ENCODE results near the gene NCBP2L.

The NCBP2L gene

DNA sequence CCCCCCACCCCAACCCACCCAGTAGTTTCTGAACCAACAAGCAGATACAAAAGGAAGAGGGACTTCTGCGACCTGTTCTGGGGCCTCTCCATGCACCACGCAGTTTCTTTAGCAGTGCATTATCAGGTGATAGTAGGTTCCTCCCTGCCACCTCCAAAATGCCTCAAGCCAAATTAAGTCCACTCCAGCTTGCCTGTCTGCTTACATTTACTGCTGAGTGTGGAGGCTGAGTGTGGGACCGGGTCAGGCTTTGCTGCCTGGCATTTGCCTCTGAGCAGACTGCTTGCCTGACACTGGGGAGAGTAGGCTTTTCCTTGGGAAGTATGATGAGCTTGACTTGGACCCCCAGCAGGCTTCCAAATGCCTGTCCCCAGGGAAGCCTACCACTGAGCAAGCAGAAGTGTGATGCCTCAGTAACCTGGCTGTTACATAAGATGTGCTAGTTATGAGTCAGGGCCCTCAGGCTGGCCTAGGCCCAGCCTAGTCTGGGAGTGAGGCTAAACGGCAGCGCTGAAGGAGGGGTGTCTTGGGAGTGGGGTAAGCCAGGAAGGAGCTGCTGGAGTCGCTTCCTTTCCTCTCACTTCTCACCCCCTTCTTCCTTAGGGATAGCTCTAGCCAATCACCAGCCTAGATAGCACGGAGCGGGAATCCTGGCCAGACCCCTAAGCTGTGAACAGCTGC is 10.9 kb upstream of the NCBP2L start:
- no peak for DNase-seq (ENCODE audit: low spot score)
- H4K8ac ChIP-seq (ENCODE audit: low read depth, low read length): no peak overlapping the region

DNA sequence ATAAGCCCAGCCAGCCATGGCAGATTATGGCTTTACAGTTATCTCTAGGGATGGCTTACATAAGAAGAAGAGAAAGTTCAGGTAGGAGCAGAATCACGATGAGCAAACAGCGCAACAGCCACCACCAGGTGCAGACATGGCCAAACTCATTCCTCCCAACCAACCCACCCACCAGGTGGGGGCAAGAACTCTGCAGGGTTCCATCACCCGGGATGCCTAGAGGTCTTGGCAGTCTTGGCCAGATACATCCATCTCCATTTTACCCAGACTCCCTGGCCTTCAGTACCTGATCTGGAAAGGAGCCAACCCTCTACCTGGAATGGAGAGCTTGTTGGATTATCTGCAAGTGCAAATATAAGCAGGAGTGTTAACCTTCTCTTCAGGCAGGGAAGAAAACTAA is 9.5 kb upstream of the NCBP2L start:
- Histone ChIP-seq H3K27ac (replicated peaks; ENCODE audit: low read length) (no peak overlapping the region), H4K8ac (ENCODE audit: low read depth, low read length) (no peak overlapping the region), H3K36me3 (replicated peaks in 1 of 2; ENCODE audit: control insufficient read depth in 2 of 2, insufficient read depth in 2 of 2, low read length in 2 of 2) (no peaks in the 10 kb centered on the region), H3K27me3 (ENCODE audit: control insufficient read depth in 3 of 3, insufficient read depth in 3 of 3, low read depth in 1 of 3, low read length in 3 of 3) (peaks cover 0 to 59% (median 0%) of the 10 kb centered on the region in 3 experiments), H3K14ac (ENCODE audit: low read length) (no peak overlapping the region), H2BK5ac (ENCODE audit: low read length) (no peak overlapping the region), H3K9ac (ENCODE audit: low read depth, low read length, poor library complexity) (no peak overlapping the region), H3K4me3 (ENCODE audit: low read length in 2 of 2) (no peak overlapping the region), H3K9me3 (replicated peaks in 1 of 2; ENCODE audit: control insufficient read depth in 2 of 2, insufficient read depth in 1 of 2, low read depth in 1 of 2, low read length in 2 of 2) (no peaks in the 10 kb centered on the region), H3K79me1 (ENCODE audit: low read depth, low read length) (no peaks in the 10 kb centered on the region), H2BK12ac (ENCODE audit: low read length) (no peak overlapping the region), H3K4me2 (ENCODE audit: insufficient read depth, low read length, poor library complexity, severe bottlenecking) (no peak overlapping the region), H3K18ac (ENCODE audit: low read length) (no peak overlapping the region), H3K4me1 (ENCODE audit: control insufficient read depth in 2 of 2, insufficient read depth in 1 of 2, low read depth in 1 of 2, low read length in 2 of 2) (no peaks in the 10 kb centered on the region), H2BK120ac (ENCODE audit: low read depth, low read length) (no peak overlapping the region), H2AK5ac (ENCODE audit: low read depth, low read length) (no peak overlapping the region), H3K4ac (ENCODE audit: low read length) (no peak overlapping the region), H3K23ac (ENCODE audit: low read depth, low read length, poor library complexity) (no peak overlapping the region), H2BK15ac (ENCODE audit: low read length) (no peak overlapping the region), H2AFZ (ENCODE audit: low read length) (no peak overlapping the region), H4K91ac (ENCODE audit: low read depth, low read length, poor library complexity) (no peak overlapping the region)
- WGBS, 2 donors (ENCODE audit: extremely low coverage in 2 of 2, insufficient read length in 2 of 2, insufficient replicate concordance in 1 of 2): no CpG with 5 or more reads among the region's 3 CpGs
- DNase-seq (ENCODE audit: low spot score): no peak

More for the DNA sequence above, 10.9 kb upstream of the NCBP2L start:
- no peak overlapping the region for H3K18ac ChIP-seq (ENCODE audit: low read length)
- H4K91ac ChIP-seq (ENCODE audit: low read depth, low read length, poor library complexity): no peak overlapping the region
- H3K27ac ChIP-seq (replicated peaks; ENCODE audit: low read length): no peak overlapping the region
- no peak overlapping the region for H2BK12ac ChIP-seq (ENCODE audit: low read length)
- no peak overlapping the region for H2BK120ac ChIP-seq (ENCODE audit: low read depth, low read length)
- H3K4me3 ChIP-seq (ENCODE audit: low read length in 2 of 2): no peak overlapping the region
- no peak overlapping the region for H2AFZ ChIP-seq (ENCODE audit: low read length)
- H3K79me1 ChIP-seq (ENCODE audit: low read depth, low read length): no peaks in the 10 kb centered on the region
- peaks cover 0 to 47% (median 0%) of the 10 kb centered on the region in 3 experiments for H3K27me3 ChIP-seq (ENCODE audit: control insufficient read depth in 3 of 3, insufficient read depth in 3 of 3, low read depth in 1 of 3, low read length in 3 of 3)
- no peak overlapping the region for H2BK5ac ChIP-seq (ENCODE audit: low read length)
- no CpG with 5 or more reads among the region's 8 CpGs for WGBS, 2 donors (ENCODE audit: extremely low coverage in 2 of 2, insufficient read length in 2 of 2, insufficient replicate concordance in 1 of 2)
- no peak overlapping the region for H3K23ac ChIP-seq (ENCODE audit: low read depth, low read length, poor library complexity)
- no peaks in the 10 kb centered on the region for H3K9me3 ChIP-seq (replicated peaks in 1 of 2; ENCODE audit: control insufficient read depth in 2 of 2, insufficient read depth in 1 of 2, low read depth in 1 of 2, low read length in 2 of 2)
- no peaks in the 10 kb centered on the region for H3K36me3 ChIP-seq (replicated peaks in 1 of 2; ENCODE audit: control insufficient read depth in 2 of 2, insufficient read depth in 2 of 2, low read length in 2 of 2)
- no peak overlapping the region for H3K14ac ChIP-seq (ENCODE audit: low read length)
- H2BK15ac ChIP-seq (ENCODE audit: low read length): no peak overlapping the region
- H3K4ac ChIP-seq (ENCODE audit: low read length): no peak overlapping the region
- H3K4me1 ChIP-seq (ENCODE audit: control insufficient read depth in 2 of 2, insufficient read depth in 1 of 2, low read depth in 1 of 2, low read length in 2 of 2): no peaks in the 10 kb centered on the region
- H3K9ac ChIP-seq (ENCODE audit: low read depth, low read length, poor library complexity): no peak overlapping the region
- H2AK5ac ChIP-seq (ENCODE audit: low read depth, low read length): no peak overlapping the region
- no peak overlapping the region for H3K4me2 ChIP-seq (ENCODE audit: insufficient read depth, low read length, poor library complexity, severe bottlenecking)

DNA sequence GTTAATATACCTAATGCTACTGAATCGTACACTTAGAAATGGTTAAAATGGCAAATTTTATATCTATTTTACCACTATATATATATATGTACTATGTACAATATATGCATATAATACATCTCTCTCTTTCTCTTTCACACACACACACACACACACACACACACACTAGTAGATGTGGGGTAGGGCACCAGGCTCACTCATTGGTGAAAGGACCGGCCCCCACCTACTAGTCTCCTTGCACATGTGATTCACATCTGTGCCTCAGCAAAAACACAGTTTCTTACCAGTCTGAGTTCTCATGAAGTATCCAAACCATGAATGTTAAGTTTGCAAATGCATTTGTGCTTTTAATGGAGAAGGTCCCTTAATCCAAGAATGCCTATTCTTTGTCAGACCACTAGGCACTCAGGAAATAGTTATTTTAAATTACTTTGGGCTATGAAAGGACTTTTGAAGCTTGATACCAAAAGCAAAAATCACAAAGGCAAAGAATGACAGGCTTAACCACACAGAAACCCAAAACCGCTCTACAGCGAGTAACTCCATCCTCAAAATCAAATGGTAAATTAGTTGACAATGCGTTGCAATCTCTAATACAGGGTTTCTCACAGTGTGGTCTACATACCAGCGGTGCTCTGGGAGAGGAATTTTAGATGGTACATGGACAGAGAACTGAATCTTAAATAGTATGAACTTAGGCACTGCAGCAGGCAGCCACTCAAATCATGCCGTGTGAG is 7.8 kb upstream of the NCBP2L start:
- no peak overlapping the region for H3K4ac ChIP-seq (ENCODE audit: low read length)
- H2BK15ac ChIP-seq (ENCODE audit: low read length): no peak overlapping the region
- no peak overlapping the region for H2BK5ac ChIP-seq (ENCODE audit: low read length)
- no peak overlapping the region for H4K8ac ChIP-seq (ENCODE audit: low read depth, low read length)
- H3K9me3 ChIP-seq (replicated peaks in 1 of 2; ENCODE audit: control insufficient read depth in 2 of 2, insufficient read depth in 1 of 2, low read depth in 1 of 2, low read length in 2 of 2): no peaks in the 10 kb centered on the region
- no peaks in the 10 kb centered on the region for H3K36me3 ChIP-seq (replicated peaks in 1 of 2; ENCODE audit: control insufficient read depth in 2 of 2, insufficient read depth in 2 of 2, low read length in 2 of 2)
- no peak overlapping the region for H4K91ac ChIP-seq (ENCODE audit: low read depth, low read length, poor library complexity)
- no peak overlapping the region for H3K4me2 ChIP-seq (ENCODE audit: insufficient read depth, low read length, poor library complexity, severe bottlenecking)
- H3K27me3 ChIP-seq (ENCODE audit: control insufficient read depth in 3 of 3, insufficient read depth in 3 of 3, low read depth in 1 of 3, low read length in 3 of 3): peaks cover under 1 to 72% (median 12%) of the 10 kb centered on the region in 3 experiments
- no peak overlapping the region for H2BK120ac ChIP-seq (ENCODE audit: low read depth, low read length)
- no peak overlapping the region for H3K14ac ChIP-seq (ENCODE audit: low read length)
- peaks cover 0 to 4% of the 10 kb centered on the region in 2 donors for H3K4me1 ChIP-seq (ENCODE audit: control insufficient read depth in 2 of 2, insufficient read depth in 1 of 2, low read depth in 1 of 2, low read length in 2 of 2)
- H3K18ac ChIP-seq (ENCODE audit: low read length): no peak overlapping the region
- no peak overlapping the region for H3K9ac ChIP-seq (ENCODE audit: low read depth, low read length, poor library complexity)
- no peak overlapping the region for H2AK5ac ChIP-seq (ENCODE audit: low read depth, low read length)
- WGBS, 2 donors (ENCODE audit: extremely low coverage in 2 of 2, insufficient read length in 2 of 2, insufficient replicate concordance in 1 of 2): no CpG with 5 or more reads among the region's 7 CpGs
- no peak overlapping the region for H3K27ac ChIP-seq (replicated peaks; ENCODE audit: low read length)
- no peaks in the 10 kb centered on the region for H3K79me1 ChIP-seq (ENCODE audit: low read depth, low read length)
- H3K4me3 ChIP-seq (ENCODE audit: low read length in 2 of 2): no peak overlapping the region
- H2BK12ac ChIP-seq (ENCODE audit: low read length): no peak overlapping the region
- H2AFZ ChIP-seq (ENCODE audit: low read length): no peak overlapping the region
- no peak overlapping the region for H3K23ac ChIP-seq (ENCODE audit: low read depth, low read length, poor library complexity)
- no peak for DNase-seq (ENCODE audit: low spot score)

DNA sequence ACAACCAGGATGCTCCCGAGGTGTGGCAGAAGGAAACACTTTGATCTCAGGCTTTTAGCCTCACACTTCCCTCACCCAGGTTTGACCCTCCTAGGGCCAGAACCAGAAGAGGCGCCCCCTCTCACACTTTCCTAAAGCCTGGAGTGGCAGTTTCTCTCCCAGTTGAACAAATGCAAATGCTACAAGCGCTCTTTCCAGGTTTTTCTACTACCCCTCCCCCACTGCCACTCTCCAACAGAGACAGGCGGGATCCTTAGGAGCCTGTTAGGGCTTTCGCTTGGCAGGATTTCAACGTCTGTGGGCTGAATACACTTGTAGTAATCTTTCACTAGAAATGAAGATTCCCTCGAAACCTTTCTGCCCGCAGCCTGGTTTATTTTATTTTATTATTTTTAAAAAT is 4.3 kb upstream of the NCBP2L start:
- Histone ChIP-seq H3K9ac (ENCODE audit: low read depth, low read length, poor library complexity) (no peak overlapping the region), H3K4ac (ENCODE audit: low read length) (no peak overlapping the region), H4K8ac (ENCODE audit: low read depth, low read length) (no peak overlapping the region), H2AK5ac (ENCODE audit: low read depth, low read length) (no peak overlapping the region), H2AFZ (ENCODE audit: low read length) (no peak overlapping the region), H3K4me3 (ENCODE audit: low read length in 2 of 2) (no peak overlapping the region), H3K36me3 (replicated peaks in 1 of 2; ENCODE audit: control insufficient read depth in 2 of 2, insufficient read depth in 2 of 2, low read length in 2 of 2) (no peaks in the 10 kb centered on the region), H3K9me3 (replicated peaks in 1 of 2; ENCODE audit: control insufficient read depth in 2 of 2, insufficient read depth in 1 of 2, low read depth in 1 of 2, low read length in 2 of 2) (no peaks in the 10 kb centered on the region), H4K91ac (ENCODE audit: low read depth, low read length, poor library complexity) (no peak overlapping the region), H3K27ac (replicated peaks; ENCODE audit: low read length) (no peak overlapping the region), H2BK15ac (ENCODE audit: low read length) (no peak overlapping the region), H3K14ac (ENCODE audit: low read length) (no peak overlapping the region), H3K4me2 (ENCODE audit: insufficient read depth, low read length, poor library complexity, severe bottlenecking) (no peak overlapping the region), H3K23ac (ENCODE audit: low read depth, low read length, poor library complexity) (no peak overlapping the region), H2BK120ac (ENCODE audit: low read depth, low read length) (no peak overlapping the region), H2BK5ac (ENCODE audit: low read length) (no peak overlapping the region), H3K18ac (ENCODE audit: low read length) (no peak overlapping the region), H2BK12ac (ENCODE audit: low read length) (no peak overlapping the region), H3K27me3 (ENCODE audit: control insufficient read depth in 3 of 3, insufficient read depth in 3 of 3, low read depth in 1 of 3, low read length in 3 of 3) (peaks cover 2 to 70% (median 29%) of the 10 kb centered on the region in 3 experiments), H3K4me1 (ENCODE audit: control insufficient read depth in 2 of 2, insufficient read depth in 1 of 2, low read depth in 1 of 2, low read length in 2 of 2) (peaks cover 3 to 7% of the 10 kb centered on the region in 2 donors), H3K79me1 (ENCODE audit: low read depth, low read length) (no peaks in the 10 kb centered on the region)
- no peak for DNase-seq (ENCODE audit: low spot score)
- WGBS, 2 donors (ENCODE audit: extremely low coverage in 2 of 2, insufficient read length in 2 of 2, insufficient replicate concordance in 1 of 2): no CpG with 5 or more reads among the region's 8 CpGs
